Measurements from ENCODE around the gene RASSF10. TPM values are rescaled to one million over a fixed set of nuclear protein-coding genes. Genes with fewer than 3 reads are reported as not detected.

Gene RASSF10
- polyA plus RNA-seq, 1 donor from 2014 or later: not detected

- no peak for TF ChIP-seq MXI1 (conservative IDR thresholded peaks at IDR 0.05; ENCODE audit: poor library complexity, severe bottlenecking)
- TF ChIP-seq POLR2AphosphoS5 (IDR thresholded peaks at IDR 0.05): no peak
- no peak for TF ChIP-seq EP300 (conservative IDR thresholded peaks at IDR 0.05; ENCODE audit: poor library complexity, severe bottlenecking)
- no peak for TF ChIP-seq TAF1 (IDR thresholded peaks at IDR 0.05; ENCODE audit: low read depth)
- TF ChIP-seq SMC3 (conservative IDR thresholded peaks at IDR 0.05; ENCODE audit: poor library complexity): no peak
- no peak for TF ChIP-seq EZH2 (IDR thresholded peaks at IDR 0.05; ENCODE audit: borderline replicate concordance, insufficient read depth, low read length, poor library complexity, severe bottlenecking)
- no peak for TF ChIP-seq CTCF (IDR thresholded peaks at IDR 0.05; ENCODE audit: poor library complexity, severe bottlenecking)
- no peak for TF ChIP-seq RAD21 (conservative IDR thresholded peaks at IDR 0.05)
- TF ChIP-seq REST (IDR thresholded peaks at IDR 0.05; ENCODE audit: borderline replicate concordance): no peak
Measured at GRCh38 chr11:12973528-12974181, 35.5 kb upstream of the RASSF10 start.

GRCh38 chr11:12975195-12975594 is 33.9 kb upstream of the RASSF10 start:
- no peak overlapping the region for H3K4me3 ChIP-seq (ENCODE audit: low read length)
- H3K9me3 ChIP-seq (ENCODE audit: low read length): no peaks in the 10 kb centered on the region
- H3K27me3 ChIP-seq (ENCODE audit: insufficient read depth, low read depth, low read length): no peaks in the 10 kb centered on the region
- no peaks in the 10 kb centered on the region for H3K79me2 ChIP-seq (replicated peaks; ENCODE audit: insufficient read depth, low read length)
- no peak overlapping the region for H3K9ac ChIP-seq (ENCODE audit: low read length)
- H3K9me2 ChIP-seq (ENCODE audit: insufficient read depth, low read length): no peaks in the 10 kb centered on the region
- no peak overlapping the region for H2AFZ ChIP-seq (ENCODE audit: low read depth, low read length)
- no peaks in the 10 kb centered on the region for H3F3A ChIP-seq (ENCODE audit: insufficient read depth, low read length, poor library complexity, severe bottlenecking)
- H3K36me3 ChIP-seq (ENCODE audit: insufficient read depth, low read length): no peaks in the 10 kb centered on the region
- no peaks in the 10 kb centered on the region for H4K20me1 ChIP-seq (ENCODE audit: insufficient read depth)
- no peak for TF ChIP-seq RAD21 (conservative IDR thresholded peaks at IDR 0.05)
- no peak for TF ChIP-seq TAF1 (IDR thresholded peaks at IDR 0.05; ENCODE audit: low read depth)
- TF ChIP-seq REST (IDR thresholded peaks at IDR 0.05; ENCODE audit: borderline replicate concordance): no peak
- no peak for TF ChIP-seq MXI1 (conservative IDR thresholded peaks at IDR 0.05; ENCODE audit: poor library complexity, severe bottlenecking)
- no peak for TF ChIP-seq CTCF (IDR thresholded peaks at IDR 0.05; ENCODE audit: poor library complexity, severe bottlenecking)
- no peak for TF ChIP-seq EP300 (conservative IDR thresholded peaks at IDR 0.05; ENCODE audit: poor library complexity, severe bottlenecking)
- TF ChIP-seq EZH2 (IDR thresholded peaks at IDR 0.05; ENCODE audit: borderline replicate concordance, insufficient read depth, low read length, poor library complexity, severe bottlenecking): no peak
- TF ChIP-seq POLR2AphosphoS5 (IDR thresholded peaks at IDR 0.05): no peak
- no peak for TF ChIP-seq SMC3 (conservative IDR thresholded peaks at IDR 0.05; ENCODE audit: poor library complexity)
- no peak overlapping the region for H3K27ac ChIP-seq (ENCODE audit: low read length)
- H3K4me2 ChIP-seq (ENCODE audit: low read length): no peak overlapping the region

More at GRCh38 chr11:12973528-12974181, 35.5 kb upstream of the RASSF10 start:
- no peaks in the 10 kb centered on the region for H3K36me3 ChIP-seq (ENCODE audit: insufficient read depth, low read length)
- H3K9me2 ChIP-seq (ENCODE audit: insufficient read depth, low read length): no peaks in the 10 kb centered on the region
- no peaks in the 10 kb centered on the region for H3K27me3 ChIP-seq (ENCODE audit: insufficient read depth, low read depth, low read length)
- H3K9ac ChIP-seq (ENCODE audit: low read length): no peak overlapping the region
- no peaks in the 10 kb centered on the region for H3K79me2 ChIP-seq (replicated peaks; ENCODE audit: insufficient read depth, low read length)
- no peaks in the 10 kb centered on the region for H3K9me3 ChIP-seq (ENCODE audit: low read length)
- no peak overlapping the region for H3K27ac ChIP-seq (ENCODE audit: low read length)
- no peak overlapping the region for H2AFZ ChIP-seq (ENCODE audit: low read depth, low read length)
- no peaks in the 10 kb centered on the region for H3F3A ChIP-seq (ENCODE audit: insufficient read depth, low read length, poor library complexity, severe bottlenecking)
- H3K4me2 ChIP-seq (ENCODE audit: low read length): no peak overlapping the region
- H4K20me1 ChIP-seq (ENCODE audit: insufficient read depth): no peaks in the 10 kb centered on the region
- no peak overlapping the region for H3K4me3 ChIP-seq (ENCODE audit: low read length)

All from neural cell (in vitro differentiated cells).